Measurements from ENCODE around the gene HIGD2A.
A peak's percentile ranks its signal among the peaks of the same experiment; 100 is the strongest.

Gene HIGD2A

GRCh38 chr5:176412517-176413254 lies 24.1 kb downstream of the HIGD2A start:
- no peak for DNase-seq (ENCODE audit: low read depth)
- no peak for TF ChIP-seq CTCF (IDR thresholded peaks at IDR 0.05; ENCODE audit: insufficient read depth, low read depth, low read length, missing control alignments)
- no peak overlapping the region for H3K4me3 ChIP-seq (ENCODE audit: low read depth, low read length)

GRCh38 chr5:176413255-176413565 lies 24.7 kb downstream of the HIGD2A start:
- DNase-seq (ENCODE audit: low read depth) = no peak
- no peak for TF ChIP-seq CTCF (IDR thresholded peaks at IDR 0.05; ENCODE audit: insufficient read depth, low read depth, low read length, missing control alignments)

GRCh38 chr5:176413709-176414191 lies 25.2 kb downstream of the HIGD2A start:
- no peak for TF ChIP-seq CTCF (IDR thresholded peaks at IDR 0.05; ENCODE audit: insufficient read depth, low read depth, low read length, missing control alignments)
- DNase-seq (ENCODE audit: low read depth) = no peak
- H3K4me3 ChIP-seq (ENCODE audit: low read depth, low read length) = no peak overlapping the region

More at GRCh38 chr5:176413255-176413565, 24.7 kb downstream of the HIGD2A start:
- no peak overlapping the region for H3K4me3 ChIP-seq (ENCODE audit: low read depth, low read length)

GRCh38 chr5:176414704-176415103 lies 26.2 kb downstream of the HIGD2A start:
- H3K4me3 ChIP-seq (ENCODE audit: low read depth, low read length) = no peak overlapping the region
- DNase-seq (ENCODE audit: low read depth) = no peak
- no peak for TF ChIP-seq CTCF (IDR thresholded peaks at IDR 0.05; ENCODE audit: insufficient read depth, low read depth, low read length, missing control alignments)

- no peak for TF ChIP-seq CTCF (IDR thresholded peaks at IDR 0.05; ENCODE audit: insufficient read depth, low read depth, low read length, missing control alignments)
- no peak for DNase-seq (ENCODE audit: low read depth)
- H3K4me3 ChIP-seq (ENCODE audit: low read depth, low read length) = peak overlapping the region; percentile 69
These were observed 26.8 kb downstream of the HIGD2A start for GRCh38 chr5:176415240-176415951.

GRCh38 chr5:176415952-176416924 lies 27.7 kb downstream of the HIGD2A start, which contains the start of gene CLTB:
TSS of gene CLTB (minus strand) at chr5:176416539. CDS start at chr5:176416363, 176 bp downstream.
- TF ChIP-seq CTCF (IDR thresholded peaks at IDR 0.05; ENCODE audit: insufficient read depth, low read depth, low read length, missing control alignments) = peak; percentile 81
- peak within 1 kb of the TSS; percentile 69 for H3K4me3 ChIP-seq (ENCODE audit: low read depth, low read length)
- DNase-seq (ENCODE audit: low read depth) = peak; percentile 92
